Suprapubic skin (tissue), 3 donors: ENCODE results near the gene CRACDL.

Experiments used
- CTCF ChIP-seq, 2 donors: fragments of 200-600 bp in 1 of 2; fragments of 450-650 bp in 1 of 2; sonication (generic) in 1 of 2; IDR thresholded peaks; one replicate each; pipeline ENCODE4 v1.5.1; 2016 to 2019; ENCODE audit warnings: antibody characterized with exemption in 2 of 2, mild to moderate bottlenecking in 1 of 2, moderate library complexity in 1 of 2
- EP300 ChIP-seq: sonication (generic); formaldehyde crosslinking; IDR thresholded peaks from one replicate; pipeline ENCODE4 v1.6.1; 2017; ENCODE audit warnings: antibody characterized with exemption
- POLR2A ChIP-seq, 2 donors: fragments of 450-650 bp; IDR thresholded peaks; one replicate each; pipeline ENCODE4 v1.6.1; 2017; ENCODE audit warnings: antibody characterized with exemption in 2 of 2, mild to moderate bottlenecking in 2 of 2, moderate library complexity in 2 of 2

DNA sequence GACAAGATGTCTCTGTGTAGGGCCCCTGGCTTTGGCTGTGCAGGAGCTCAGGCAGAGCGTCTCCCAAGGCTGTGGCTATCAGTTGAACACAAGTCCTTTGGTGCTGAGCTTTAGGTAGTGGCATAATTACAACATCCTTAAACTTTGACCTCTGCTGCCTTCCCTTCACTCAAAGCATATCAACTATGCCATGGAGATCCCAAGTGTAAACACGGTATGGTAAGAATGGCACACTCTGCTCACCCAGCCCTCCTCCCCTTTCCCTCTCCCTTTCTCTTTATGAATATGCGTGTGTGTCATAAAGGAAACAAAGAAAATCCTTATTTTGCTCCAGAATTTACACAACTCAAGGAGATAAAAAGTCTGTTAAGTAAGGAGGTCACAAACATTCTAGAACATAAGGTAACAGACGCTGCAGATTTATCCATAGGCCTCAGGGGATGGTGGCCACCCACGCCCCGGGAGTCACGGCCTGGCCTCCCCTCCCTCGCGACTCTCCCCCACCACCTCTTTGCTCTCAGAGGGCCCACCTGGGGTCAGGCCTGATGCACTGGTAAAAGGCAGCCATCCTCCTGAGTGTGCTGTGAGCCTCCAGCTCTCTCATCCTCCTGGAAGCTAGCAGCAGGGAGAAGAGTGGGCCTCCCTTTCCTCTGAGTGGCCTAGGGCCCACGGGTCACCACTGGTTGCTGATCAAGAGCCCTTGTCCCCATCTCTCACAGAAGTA is 67.3 kb downstream of the CRACDL start:
- TF ChIP-seq POLR2A (IDR thresholded peaks at IDR 0.05) (no peak), CTCF (IDR thresholded peaks at IDR 0.05) (no peak), EP300 (no peak)
